H9 (cell line): ENCODE data around the gene TMEM190. TPM values are rescaled to one million over a fixed set of nuclear protein-coding genes. Genes with fewer than 3 reads are reported as not detected.
A peak's percentile ranks its signal among the peaks of the same experiment; 100 is the strongest.

Source experiments
- DNase-seq: peaks from one replicate; pipeline ENCODE4 v3.0.0-alpha.2; 2017
- H2AFZ ChIP-seq: one replicate; pipeline ENCODE4 v1.6.1; 2013; ENCODE audit warnings: mild to moderate bottlenecking, low read length, control low read depth, moderate library complexity
- H2AK5ac ChIP-seq: 2 replicates; pipeline ENCODE4 v1.6.1; 2013; ENCODE audit warnings: low read length, control low read depth, mixed read lengths; ENCODE audit not compliant: insufficient read length
- H2BK120ac ChIP-seq: one replicate; pipeline ENCODE4 v1.6.1; 2013; ENCODE audit warnings: low read depth, mild to moderate bottlenecking, low read length, control low read depth, inconsistent platforms; ENCODE audit not compliant: poor library complexity, severe bottlenecking
- H2BK12ac ChIP-seq: 2 replicates; pipeline ENCODE4 v1.6.1; 2013; ENCODE audit warnings: low read length, control low read depth, mixed read lengths, low read depth; ENCODE audit not compliant: insufficient read length
- H2BK15ac ChIP-seq: 2 replicates; pipeline ENCODE4 v1.6.1; 2013; ENCODE audit warnings: low read depth, low read length, control low read depth
- H2BK20ac ChIP-seq: one replicate; pipeline ENCODE4 v1.6.1; 2013; ENCODE audit warnings: low read depth, mild to moderate bottlenecking, low read length, control low read depth, inconsistent platforms; ENCODE audit not compliant: poor library complexity, severe bottlenecking
- H2BK5ac ChIP-seq: 2 replicates; pipeline ENCODE4 v1.6.1; 2013; ENCODE audit warnings: low read length, control low read depth, mixed read lengths; ENCODE audit not compliant: insufficient read length
- H3K14ac ChIP-seq: 2 replicates; pipeline ENCODE4 v1.6.1; 2013; ENCODE audit warnings: low read length, control low read depth; ENCODE audit not compliant: insufficient read depth
- H3K18ac ChIP-seq: 2 replicates; pipeline ENCODE4 v1.6.1; 2013; ENCODE audit warnings: low read depth, mild to moderate bottlenecking, mixed read lengths, low read length, control low read depth; ENCODE audit not compliant: insufficient read length
- H3K23ac ChIP-seq: 2 replicates; pipeline ENCODE4 v1.6.1; 2013; ENCODE audit warnings: low read length, control low read depth, mixed read lengths, low read depth; ENCODE audit not compliant: insufficient read length
- H3K23me2 ChIP-seq: 2 replicates; pipeline ENCODE4 v1.6.1; 2013; ENCODE audit warnings: low read depth, mild to moderate bottlenecking, mixed read lengths, low read length, control low read depth; ENCODE audit not compliant: insufficient read length, poor library complexity, severe bottlenecking
- H3K27ac ChIP-seq: 2 replicates; pipeline ENCODE4 v1.5.1; 2013; ENCODE audit warnings: low read length, control low read depth, mixed read lengths, low read depth; ENCODE audit not compliant: insufficient read length
- H3K27me3 ChIP-seq: 2 replicates; pipeline ENCODE4 v1.6.1; 2013; ENCODE audit warnings: low read length, control low read depth, inconsistent platforms; ENCODE audit not compliant: insufficient read depth
- H3K4ac ChIP-seq: 2 replicates; pipeline ENCODE4 v1.6.1; 2013; ENCODE audit warnings: low read depth, mild to moderate bottlenecking, control low read depth, inconsistent platforms, low read length, moderate library complexity
- H3K4me1 ChIP-seq: 2 replicates; pipeline ENCODE4 v1.6.1; 2013; ENCODE audit warnings: low read length, control low read depth, inconsistent platforms; ENCODE audit not compliant: insufficient read depth
- H3K4me2 ChIP-seq: 2 replicates; pipeline ENCODE4 v1.6.1; 2013; ENCODE audit warnings: low read length, control low read depth, mixed read lengths; ENCODE audit not compliant: insufficient read length, insufficient read depth
- H3K56ac ChIP-seq: 2 replicates; pipeline ENCODE4 v1.6.1; 2013; ENCODE audit warnings: low read depth, mild to moderate bottlenecking, mixed read lengths, low read length, control low read depth; ENCODE audit not compliant: insufficient read length
- H3K79me1 ChIP-seq: 2 replicates; pipeline ENCODE4 v1.6.1; 2013; ENCODE audit warnings: low read depth, mild to moderate bottlenecking, moderate library complexity, low read length, control low read depth, inconsistent platforms; ENCODE audit not compliant: insufficient read depth, poor library complexity, severe bottlenecking
- H3K79me2 ChIP-seq: 2 replicates; pipeline ENCODE4 v1.6.1; 2013; ENCODE audit warnings: low read length, control low read depth, inconsistent platforms; ENCODE audit not compliant: insufficient read depth
- H3K9ac ChIP-seq: 2 replicates; pipeline ENCODE4 v1.6.1; 2013; ENCODE audit warnings: low read length, control low read depth, mixed read lengths; ENCODE audit not compliant: insufficient read length; ENCODE audit errors: extremely low read depth
- H3K9me3 ChIP-seq: one replicate; pipeline ENCODE4 v1.6.1; 2013; ENCODE audit warnings: low read depth, low read length, inconsistent platforms; ENCODE audit not compliant: control insufficient read depth
- H3T11ph ChIP-seq: one replicate; pipeline ENCODE4 v1.6.1; 2013; ENCODE audit warnings: mild to moderate bottlenecking, low read length, control low read depth, inconsistent platforms
- H4K20me1 ChIP-seq: one replicate; pipeline ENCODE4 v1.6.1; 2013; ENCODE audit not compliant: control insufficient read depth, insufficient read length, insufficient read depth
- H4K5ac ChIP-seq: 2 replicates; pipeline ENCODE4 v1.6.1; 2013; ENCODE audit warnings: low read depth, mild to moderate bottlenecking, mixed read lengths, low read length, control low read depth; ENCODE audit not compliant: insufficient read length
- H4K8ac ChIP-seq: replicated peaks from 2 replicates; pipeline ENCODE4 v1.6.1; 2013; ENCODE audit warnings: low read length, control low read depth, mixed read lengths, low read depth; ENCODE audit not compliant: insufficient read length
- H4K91ac ChIP-seq: 2 replicates; pipeline ENCODE4 v1.6.1; 2013; ENCODE audit warnings: low read depth, mild to moderate bottlenecking, moderate library complexity, mixed read lengths, low read length, control low read depth; ENCODE audit not compliant: insufficient read length
- H3K27ac Mint-ChIP-seq, 3 experiments: 2 replicates in 2 of 3; 3 replicates in 1 of 3; pipeline ENCODE4 v1.8.0; 2020 to 2021; ENCODE audit warnings: mixed read lengths in 3 of 3, mild to moderate bottlenecking in 1 of 3, moderate library complexity in 1 of 3
- H3K27me3 Mint-ChIP-seq: 2 replicates; pipeline ENCODE4 v1.8.0; 2021; ENCODE audit warnings: low read depth, mild to moderate bottlenecking, moderate library complexity, mixed read lengths
- H3K36me3 Mint-ChIP-seq, 3 experiments: 2 replicates in 2 of 3; 3 replicates in 1 of 3; pipeline ENCODE4 v1.8.0; 2020 to 2021; ENCODE audit warnings: low read depth in 3 of 3, mixed read lengths in 3 of 3; ENCODE audit not compliant: insufficient read depth in 1 of 3
- H3K4me1 Mint-ChIP-seq, 2 experiments: 2 replicates each; pipeline ENCODE4 v1.8.0; 2020; ENCODE audit warnings: mixed read lengths in 2 of 2
- H3K4me3 Mint-ChIP-seq, 2 experiments: 2 replicates in 1 of 2; 3 replicates in 1 of 2; pipeline ENCODE4 v1.8.0; 2020 to 2021; ENCODE audit warnings: mild to moderate bottlenecking in 2 of 2, mixed read lengths in 2 of 2, moderate library complexity in 1 of 2
- H3K9me3 Mint-ChIP-seq, 2 experiments: 2 replicates in 1 of 2; 3 replicates in 1 of 2; pipeline ENCODE4 v1.8.0; 2020; ENCODE audit warnings: mild to moderate bottlenecking in 2 of 2, mixed read lengths in 2 of 2, moderate library complexity in 1 of 2
- CTCF ChIP-seq: fragments of 200-600 bp; sonication (generic); conservative IDR thresholded peaks from 3 replicates; pipeline ENCODE4 v1.8.0; 2021; ENCODE audit warnings: antibody characterized with exemption, mild to moderate bottlenecking
- WGBS: extraction: QIAGEN DNeasy Blood & Tissue Kit; methylation state at CpG from one replicate; pipeline ENCODE4 v1.1.7; 2013; ENCODE audit warnings: missing lambda C conversion rate, low lambda C conversion rate, mixed read lengths; ENCODE audit not compliant: insufficient read length; ENCODE audit errors: extremely low coverage; 5-methylcytosine and 5-hydroxymethylcytosine counted together
- total RNA-seq: library from RNA; stranded (reverse); gene quantifications from 2 replicates; pipeline ENCODE4 v1.2.1, GENCODE V29; 2021

Gene TMEM190
- total RNA-seq, 1 experiment from 2014 or later = 1.5 TPM

DNA sequence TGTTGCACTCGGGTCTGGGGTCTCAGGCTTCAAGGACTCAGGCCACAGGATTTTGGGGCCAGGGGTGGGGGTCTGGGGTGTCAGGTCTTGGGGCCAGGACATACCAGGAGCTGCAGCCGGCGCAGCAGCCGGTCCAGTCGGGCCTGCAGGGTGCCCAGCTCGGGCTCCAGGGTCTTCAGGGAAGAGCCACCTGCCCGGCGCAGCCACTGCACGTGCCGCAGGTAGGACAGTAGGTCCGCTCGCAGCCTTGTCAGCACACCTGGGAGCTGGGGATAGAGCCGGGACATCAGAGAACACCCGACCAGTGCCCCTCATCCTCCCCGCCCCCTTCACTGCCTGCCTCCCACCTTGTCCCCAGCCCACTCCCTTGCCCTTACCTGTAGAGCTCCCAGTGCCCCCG, 8.5 kb upstream of the TMEM190 start:
- Histone ChIP-seq H2BK5ac (no peak overlapping the region), H4K20me1 (no peaks in the 10 kb centered on the region), H2BK15ac (no peak overlapping the region), H3K4me2 (no peak overlapping the region), H2BK120ac (no peak overlapping the region), H3K27ac (no peak overlapping the region), H3T11ph (no peak overlapping the region), H3K9me3 (no peaks in the 10 kb centered on the region), H4K8ac (no peak overlapping the region), H3K79me1 (no peaks in the 10 kb centered on the region), H3K4me1 (no peaks in the 10 kb centered on the region), H4K91ac (no peak overlapping the region), H3K23me2 (peaks cover 10% of the 10 kb centered on the region), H2BK12ac (no peak overlapping the region), H3K79me2 (no peaks in the 10 kb centered on the region), H3K23ac (no peak overlapping the region), H3K4ac (no peak overlapping the region), H2AFZ (no peak overlapping the region), H2BK20ac (no peak overlapping the region), H3K14ac (no peak overlapping the region), H3K9ac (no peak overlapping the region), H3K56ac (no peak overlapping the region), H3K18ac (no peak overlapping the region), H3K27me3 (peaks cover 5% of the 10 kb centered on the region), H4K5ac (no peak overlapping the region), H2AK5ac (no peak overlapping the region)
- peaks cover 0 to 6% (median 0%) of the 10 kb centered on the region in 3 experiments; a peak in 1 of 7 replicates for H3K36me3 Mint-ChIP-seq
- peak overlapping the region in 1 of 2 experiments; percentile 70; a peak in 2 of 5 replicates for H3K4me3 Mint-ChIP-seq
- no peak for TF ChIP-seq CTCF
- H3K27ac Mint-ChIP-seq = no peak overlapping the region
- no peak for DNase-seq
- WGBS = no CpG with 5 or more reads among the region's 16 CpGs
- H3K27me3 Mint-ChIP-seq = peaks cover 76% of the 10 kb centered on the region
- H3K9me3 Mint-ChIP-seq = peaks cover 0 to 5% of the 10 kb centered on the region in 2 experiments; a peak in 2 of 5 replicates
- peaks cover 21 to 35% of the 10 kb centered on the region in 2 experiments for H3K4me1 Mint-ChIP-seq
